ENCODE measurements around the gene MYL3. TPM values are rescaled to one million over a fixed set of nuclear protein-coding genes. Genes with fewer than 3 reads are reported as not detected.

Gene MYL3
- total RNA-seq, 1 donor from 2014 or later: not detected

- Mint-ChIP-seq H3K4me3 (ENCODE audit: unreplicated experiment) (no peak overlapping the region), H3K4me1 (ENCODE audit: low read depth, unreplicated experiment) (no peaks in the 10 kb centered on the region), H3K36me3 (ENCODE audit: unreplicated experiment) (no peaks in the 10 kb centered on the region), H3K9me3 (ENCODE audit: unreplicated experiment) (no peaks in the 10 kb centered on the region), H3K27me3 (ENCODE audit: unreplicated experiment) (peaks cover 5% of the 10 kb centered on the region), H3K27ac (ENCODE audit: unreplicated experiment) (no peak overlapping the region)
- TF ChIP-seq CTCF (IDR thresholded peaks at IDR 0.05; ENCODE audit: partially characterized antibody, unreplicated experiment): no peak
- DNase-seq: peak; percentile 7
Observed at GRCh38 chr3:46856576-46857471, 6.4 kb downstream of the MYL3 start.

- DNase-seq: peak; percentile 8
- peaks cover 2% of the 10 kb centered on the region for H3K27me3 Mint-ChIP-seq (ENCODE audit: unreplicated experiment)
- no peaks in the 10 kb centered on the region for H3K9me3 Mint-ChIP-seq (ENCODE audit: unreplicated experiment)
- H3K4me1 Mint-ChIP-seq (ENCODE audit: low read depth, unreplicated experiment): no peaks in the 10 kb centered on the region
- no peaks in the 10 kb centered on the region for H3K36me3 Mint-ChIP-seq (ENCODE audit: unreplicated experiment)
- H3K4me3 Mint-ChIP-seq (ENCODE audit: unreplicated experiment): no peak overlapping the region
- H3K27ac Mint-ChIP-seq (ENCODE audit: unreplicated experiment): no peak overlapping the region
- TF ChIP-seq CTCF (IDR thresholded peaks at IDR 0.05; ENCODE audit: partially characterized antibody, unreplicated experiment): no peak
Observed at GRCh38 chr3:46854555-46854991, 8.7 kb downstream of the MYL3 start.

- Mint-ChIP-seq H3K4me3 (ENCODE audit: unreplicated experiment) (no peak overlapping the region), H3K36me3 (ENCODE audit: unreplicated experiment) (no peaks in the 10 kb centered on the region), H3K27me3 (ENCODE audit: unreplicated experiment) (peaks cover 2% of the 10 kb centered on the region), H3K27ac (ENCODE audit: unreplicated experiment) (no peak overlapping the region), H3K9me3 (ENCODE audit: unreplicated experiment) (no peaks in the 10 kb centered on the region), H3K4me1 (ENCODE audit: low read depth, unreplicated experiment) (no peaks in the 10 kb centered on the region)
- peak; percentile 5 for DNase-seq
- no peak for TF ChIP-seq CTCF (IDR thresholded peaks at IDR 0.05; ENCODE audit: partially characterized antibody, unreplicated experiment)
Observed at GRCh38 chr3:46853441-46854415, 9.5 kb downstream of the MYL3 start.

- Mint-ChIP-seq H3K27ac (ENCODE audit: unreplicated experiment) (no peak overlapping the region), H3K4me3 (ENCODE audit: unreplicated experiment) (no peak overlapping the region), H3K27me3 (ENCODE audit: unreplicated experiment) (peaks cover 2% of the 10 kb centered on the region), H3K9me3 (ENCODE audit: unreplicated experiment) (no peaks in the 10 kb centered on the region), H3K36me3 (ENCODE audit: unreplicated experiment) (no peaks in the 10 kb centered on the region), H3K4me1 (ENCODE audit: low read depth, unreplicated experiment) (no peaks in the 10 kb centered on the region)
- DNase-seq: peak; percentile 1
- no peak for TF ChIP-seq CTCF (IDR thresholded peaks at IDR 0.05; ENCODE audit: partially characterized antibody, unreplicated experiment)
Observed at GRCh38 chr3:46852839-46853355, 10.3 kb downstream of the MYL3 start.

Data from glutamatergic neuron (in vitro differentiated cells).